Neutrophil (primary cell): ENCODE data around the gene DENND1A.

Source experiments
- H3K27ac ChIP-seq: fragments of 200-600 bp; sonication (generic); 2 replicates; pipeline ENCODE4 v1.5.1; 2016; ENCODE audit warnings: mild to moderate bottlenecking, moderate library complexity
- H3K27me3 ChIP-seq: fragments of 200-600 bp; sonication (generic); 2 replicates; pipeline ENCODE4 v1.6.0; 2016; ENCODE audit warnings: mild to moderate bottlenecking
- H3K36me3 ChIP-seq: fragments of 200-600 bp; sonication (generic); 2 replicates; pipeline ENCODE4 v1.5.1; 2017
- H3K4me1 ChIP-seq, 2 experiments: fragments of 200-600 bp in 1 of 2; sonication (generic) in 1 of 2; 1 replicate in 1 of 2; 2 replicates in 1 of 2; pipeline versions ENCODE4 v1.5.1 to v1.6.1; 2013 to 2016; ENCODE audit warnings: low read depth in 1 of 2, low read length in 1 of 2, mild to moderate bottlenecking in 1 of 2, moderate library complexity in 1 of 2; ENCODE audit not compliant: control insufficient read depth in 1 of 2, insufficient read depth in 1 of 2
- H3K4me3 ChIP-seq, 2 experiments: fragments of 200-600 bp in 1 of 2; sonication (generic) in 1 of 2; 1 replicate in 1 of 2; 2 replicates in 1 of 2; pipeline ENCODE4 v1.5.1; 2013 to 2016; ENCODE audit warnings: low read depth in 1 of 2, low read length in 1 of 2, mild to moderate bottlenecking in 1 of 2, moderate library complexity in 1 of 2
- H3K9me3 ChIP-seq: fragments of 200-600 bp; sonication (generic); 2 replicates; pipeline ENCODE4 v1.5.1; 2016
- TF ChIP-seq, protein P1 (sequence below): fragments of 200-600 bp; sonication (generic); IDR thresholded peaks from 2 replicates; pipeline ENCODE4 v1.5.1; 2016; ENCODE audit warnings: antibody characterized with exemption

Gene DENND1A

DNA sequence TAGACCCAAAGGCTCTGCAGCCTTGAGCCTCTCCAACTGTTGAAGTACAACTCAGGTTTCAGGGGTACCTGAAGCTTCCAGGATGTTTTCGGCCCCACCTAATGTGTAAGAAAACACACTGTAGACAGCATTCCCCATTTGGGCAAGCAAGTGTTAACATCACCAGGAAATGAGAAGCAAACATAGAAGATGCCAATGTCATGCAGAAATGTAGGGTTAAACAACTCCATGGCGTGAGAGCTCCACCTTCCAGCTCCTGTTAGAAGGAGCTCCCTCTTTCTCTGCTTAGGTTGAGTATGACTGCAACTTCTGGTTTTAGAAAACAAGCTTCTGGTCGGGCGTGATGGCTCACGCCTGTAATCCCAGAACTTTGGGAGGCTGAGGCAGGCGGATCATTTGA lies 31.0 kb upstream of the DENND1A start:
- Histone ChIP-seq H3K27ac (no peak overlapping the region), H3K4me1 (no peaks in the 10 kb centered on the region), H3K9me3 (no peaks in the 10 kb centered on the region), H3K36me3 (no peaks in the 10 kb centered on the region), H3K4me3 (no peak overlapping the region), H3K27me3 (peaks cover 79% of the 10 kb centered on the region)
- TF ChIP-seq, protein P1, sequence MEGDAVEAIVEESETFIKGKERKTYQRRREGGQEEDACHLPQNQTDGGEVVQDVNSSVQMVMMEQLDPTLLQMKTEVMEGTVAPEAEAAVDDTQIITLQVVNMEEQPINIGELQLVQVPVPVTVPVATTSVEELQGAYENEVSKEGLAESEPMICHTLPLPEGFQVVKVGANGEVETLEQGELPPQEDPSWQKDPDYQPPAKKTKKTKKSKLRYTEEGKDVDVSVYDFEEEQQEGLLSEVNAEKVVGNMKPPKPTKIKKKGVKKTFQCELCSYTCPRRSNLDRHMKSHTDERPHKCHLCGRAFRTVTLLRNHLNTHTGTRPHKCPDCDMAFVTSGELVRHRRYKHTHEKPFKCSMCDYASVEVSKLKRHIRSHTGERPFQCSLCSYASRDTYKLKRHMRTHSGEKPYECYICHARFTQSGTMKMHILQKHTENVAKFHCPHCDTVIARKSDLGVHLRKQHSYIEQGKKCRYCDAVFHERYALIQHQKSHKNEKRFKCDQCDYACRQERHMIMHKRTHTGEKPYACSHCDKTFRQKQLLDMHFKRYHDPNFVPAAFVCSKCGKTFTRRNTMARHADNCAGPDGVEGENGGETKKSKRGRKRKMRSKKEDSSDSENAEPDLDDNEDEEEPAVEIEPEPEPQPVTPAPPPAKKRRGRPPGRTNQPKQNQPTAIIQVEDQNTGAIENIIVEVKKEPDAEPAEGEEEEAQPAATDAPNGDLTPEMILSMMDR: no peak

DNA sequence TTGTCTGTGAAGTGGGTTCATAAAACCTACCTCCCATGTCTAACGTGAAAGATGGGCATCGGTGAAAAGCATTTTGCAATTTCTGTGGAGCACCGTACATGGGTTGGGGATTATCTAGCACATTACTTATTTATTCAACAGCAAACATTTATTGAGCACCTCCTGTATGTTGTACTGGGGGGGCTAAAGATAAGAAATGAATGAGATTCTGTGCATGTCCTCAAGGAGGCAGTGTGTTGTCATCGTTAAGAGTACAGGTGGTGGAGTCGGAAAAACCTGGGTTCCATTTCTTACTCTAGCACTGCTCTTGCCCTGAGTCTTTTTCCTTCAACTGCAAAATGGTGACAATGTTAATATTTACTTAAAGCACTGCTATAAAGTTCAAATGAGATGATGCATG lies 30.4 kb upstream of the DENND1A start:
- H3K4me3 ChIP-seq: no peak overlapping the region
- H3K4me1 ChIP-seq: no peaks in the 10 kb centered on the region
- H3K36me3 ChIP-seq: no peaks in the 10 kb centered on the region
- TF ChIP-seq, protein P1: no peak
- H3K27me3 ChIP-seq: peaks cover 73% of the 10 kb centered on the region
- H3K9me3 ChIP-seq: no peaks in the 10 kb centered on the region
- no peak overlapping the region for H3K27ac ChIP-seq

DNA sequence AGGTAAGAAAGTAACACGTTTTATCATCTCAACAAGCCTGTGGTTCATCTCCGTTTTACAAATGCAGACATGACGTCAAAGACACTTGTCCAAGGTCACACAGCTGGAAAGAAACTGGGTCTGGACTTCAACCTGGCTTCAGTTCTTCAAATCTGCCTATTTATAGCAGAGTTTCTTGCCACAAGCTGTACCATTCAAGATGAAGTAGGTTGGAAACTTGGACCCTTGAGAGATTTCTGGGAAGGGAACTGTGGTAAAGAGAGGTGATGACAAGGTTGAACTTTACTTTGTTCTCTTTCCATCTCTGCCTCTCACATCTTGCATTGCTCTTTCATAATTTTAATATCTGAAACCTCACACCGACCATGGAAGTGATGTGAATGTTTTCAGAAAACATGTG lies 29.9 kb upstream of the DENND1A start:
- Histone ChIP-seq H3K9me3 (no peaks in the 10 kb centered on the region), H3K4me3 (no peak overlapping the region), H3K27ac (no peak overlapping the region), H3K4me1 (no peaks in the 10 kb centered on the region), H3K36me3 (no peaks in the 10 kb centered on the region), H3K27me3 (peaks cover 67% of the 10 kb centered on the region)
- TF ChIP-seq, protein P1: no peak

DNA sequence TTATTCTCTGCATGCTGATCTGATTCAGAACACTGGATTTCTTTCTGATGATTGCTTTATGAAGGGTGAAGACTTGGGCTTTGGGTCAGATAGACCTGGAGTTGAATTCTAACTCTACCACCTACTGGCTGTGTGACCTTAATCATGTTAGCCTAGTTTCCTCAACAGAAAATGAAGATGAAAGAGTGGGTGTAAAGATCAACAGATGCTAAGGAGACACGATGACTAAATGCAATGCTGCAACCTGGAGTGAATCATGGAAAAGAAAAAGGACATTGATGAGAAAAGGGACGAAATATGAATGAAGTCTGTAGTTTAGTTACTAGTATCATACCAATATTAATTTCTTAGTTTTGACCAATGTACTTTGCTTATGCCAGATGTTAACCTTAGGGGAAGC lies 27.8 kb upstream of the DENND1A start:
- Histone ChIP-seq H3K4me1 (no peaks in the 10 kb centered on the region), H3K9me3 (no peaks in the 10 kb centered on the region), H3K27me3 (peaks cover 60% of the 10 kb centered on the region), H3K4me3 (no peak overlapping the region), H3K27ac (no peak overlapping the region), H3K36me3 (no peaks in the 10 kb centered on the region)
- TF ChIP-seq, protein P1: no peak

DNA sequence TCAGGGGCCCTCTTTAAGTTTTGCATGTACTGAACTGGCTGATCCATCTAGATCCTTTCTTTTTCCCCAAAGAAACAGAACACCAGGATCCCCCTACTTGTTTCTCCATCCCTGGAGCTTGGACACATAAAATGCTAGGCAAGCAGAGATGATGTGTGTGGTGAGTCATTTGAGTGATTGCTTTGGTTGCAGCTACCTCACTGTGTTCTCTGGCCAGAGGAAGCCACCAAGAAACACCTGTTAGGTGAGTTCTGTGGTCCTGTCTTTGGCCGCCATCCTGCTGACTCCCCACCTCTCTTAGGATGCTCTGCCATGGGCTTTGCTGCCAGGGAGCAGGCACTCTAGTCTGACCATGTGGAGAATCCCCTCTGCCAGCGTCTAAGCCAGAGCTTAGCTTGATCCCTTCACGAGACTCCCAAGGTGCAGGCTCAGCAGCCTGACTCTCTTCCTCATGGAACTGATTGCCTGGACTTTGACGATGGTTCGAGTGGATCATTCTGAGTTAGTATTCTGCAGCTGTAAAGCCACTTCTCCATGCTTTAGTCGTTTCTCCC lies 27.3 kb upstream of the DENND1A start:
- no peaks in the 10 kb centered on the region for H3K36me3 ChIP-seq
- no peak overlapping the region for H3K27ac ChIP-seq
- no peaks in the 10 kb centered on the region for H3K4me1 ChIP-seq
- no peak overlapping the region for H3K4me3 ChIP-seq
- TF ChIP-seq, protein P1: no peak
- peaks cover 62% of the 10 kb centered on the region for H3K27me3 ChIP-seq
- H3K9me3 ChIP-seq: no peaks in the 10 kb centered on the region

DNA sequence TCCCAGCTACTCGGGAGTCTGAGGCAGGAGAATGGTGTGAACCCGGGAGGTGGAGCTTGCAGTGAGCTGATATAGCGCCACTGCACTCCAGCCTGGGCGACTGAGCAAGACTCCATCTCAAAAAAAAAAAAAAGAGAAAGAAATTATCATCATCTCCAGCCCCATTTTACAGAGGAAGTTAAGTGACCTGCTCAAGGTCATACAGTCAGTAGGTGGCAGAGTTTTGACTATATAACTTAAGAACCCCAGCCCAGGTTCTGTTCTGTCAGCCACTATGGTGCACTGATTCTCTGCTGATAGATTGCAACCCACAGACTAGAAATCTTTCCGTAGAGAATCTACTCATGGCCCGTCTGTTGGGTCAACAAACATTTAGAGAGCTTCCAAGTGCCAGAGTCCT lies 25.7 kb upstream of the DENND1A start:
- TF ChIP-seq, protein P1: no peak
- Histone ChIP-seq H3K27me3 (peaks cover 49% of the 10 kb centered on the region), H3K9me3 (no peaks in the 10 kb centered on the region), H3K36me3 (no peaks in the 10 kb centered on the region), H3K27ac (no peak overlapping the region), H3K4me1 (no peaks in the 10 kb centered on the region), H3K4me3 (no peak overlapping the region)
